ENCODE results near the gene ATRX.
"Not testable (repeated sequence)": the region's sequence is repeated elsewhere in the genome, so short reads cannot be mapped to it uniquely, and the experiment has no call there.

Gene ATRX

GRCh38 chrX:77740376-77740905 is 45.6 kb downstream of the ATRX start:
- H3K27me3 ChIP-seq (ENCODE audit: control insufficient read depth, insufficient read depth, low read length) = no peaks in the 10 kb centered on the region
- no peak overlapping the region for H3K9ac ChIP-seq
- no peak overlapping the region for H2AFZ ChIP-seq
- H3K27ac ChIP-seq = no peak overlapping the region
- no peak overlapping the region for H3K4me3 ChIP-seq (ENCODE audit: low read depth, low read length)
- H3K79me2 ChIP-seq = peaks cover 6% of the 10 kb centered on the region
- no peaks in the 10 kb centered on the region for H3K36me3 ChIP-seq (ENCODE audit: control insufficient read depth, insufficient read depth, low read length)
- no peak for TF ChIP-seq CTCF (IDR thresholded peaks at IDR 0.05)
- H3K4me1 ChIP-seq = no peaks in the 10 kb centered on the region
- no peaks in the 10 kb centered on the region for H3K9me3 ChIP-seq (ENCODE audit: control insufficient read depth, low read length)
- no peak overlapping the region for H3K4me2 ChIP-seq (ENCODE audit: low read length)

DNA sequence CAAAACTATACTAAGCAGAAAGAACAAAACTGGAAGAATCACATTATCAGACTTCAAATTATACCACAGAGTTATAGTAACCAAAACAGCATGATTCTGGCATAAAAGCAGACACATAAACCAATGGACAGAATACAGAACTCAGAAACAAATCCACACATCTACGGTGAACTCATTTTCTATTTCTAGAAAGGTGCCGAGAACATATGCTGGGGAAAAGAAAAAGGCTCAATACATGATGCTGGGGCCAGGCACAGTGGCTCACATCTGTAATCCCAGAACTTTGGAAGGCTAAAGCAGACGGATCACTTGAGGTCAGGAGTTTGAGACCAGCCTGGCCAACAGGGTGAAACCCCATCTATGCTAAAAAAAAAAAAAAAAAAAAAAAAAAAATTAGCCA is 52.7 kb downstream of the ATRX start:
- no peak overlapping the region for H3K4me3 ChIP-seq (ENCODE audit: low read depth, low read length)
- TF ChIP-seq CTCF (IDR thresholded peaks at IDR 0.05) = no peak
- no peaks in the 10 kb centered on the region for H3K9me3 ChIP-seq (ENCODE audit: control insufficient read depth, low read length)
- no peak overlapping the region for H2AFZ ChIP-seq
- no peak overlapping the region for H3K4me2 ChIP-seq (ENCODE audit: low read length)
- H3K4me1 ChIP-seq = no peaks in the 10 kb centered on the region
- no peak overlapping the region for H3K9ac ChIP-seq
- H3K27ac ChIP-seq = no peak overlapping the region
- no peaks in the 10 kb centered on the region for H3K36me3 ChIP-seq (ENCODE audit: control insufficient read depth, insufficient read depth, low read length)
- H3K27me3 ChIP-seq (ENCODE audit: control insufficient read depth, insufficient read depth, low read length) = no peaks in the 10 kb centered on the region
- H3K79me2 ChIP-seq = peaks cover 10% of the 10 kb centered on the region

DNA sequence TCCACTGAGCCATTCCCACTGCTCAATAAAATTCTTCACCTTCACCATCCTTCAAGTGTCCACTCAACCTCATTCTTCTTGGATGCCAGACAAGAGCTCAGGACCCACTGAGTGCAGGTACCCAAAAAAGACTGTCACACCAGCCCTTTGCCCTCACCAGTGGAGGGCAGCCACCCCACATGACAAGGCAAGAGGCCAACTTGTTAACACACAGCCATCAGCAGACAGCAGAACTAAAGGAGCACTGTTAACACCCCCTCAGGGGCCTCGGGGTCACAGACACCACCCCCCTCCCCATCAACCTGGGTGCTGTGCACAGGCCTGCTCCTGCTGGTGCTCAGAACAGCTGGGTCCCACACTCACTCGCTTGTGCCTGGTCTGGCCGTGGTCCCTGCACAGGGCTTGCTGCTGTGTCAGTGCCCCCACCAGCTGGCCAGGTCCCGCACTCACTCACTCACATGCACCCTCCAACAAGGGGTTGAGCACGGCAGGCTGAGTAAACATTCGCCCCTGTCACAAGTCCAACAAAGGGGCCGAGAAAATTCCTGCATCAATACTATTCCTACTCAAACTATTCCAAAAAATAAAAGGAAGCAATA is 54.1 kb downstream of the ATRX start:
- H3K36me3 ChIP-seq (ENCODE audit: control insufficient read depth, insufficient read depth, low read length) = no peaks in the 10 kb centered on the region
- H3K27ac ChIP-seq = no peak overlapping the region
- no peak overlapping the region for H3K9ac ChIP-seq
- no peaks in the 10 kb centered on the region for H3K9me3 ChIP-seq (ENCODE audit: control insufficient read depth, low read length)
- no peak overlapping the region for H3K4me3 ChIP-seq (ENCODE audit: low read depth, low read length)
- TF ChIP-seq CTCF (IDR thresholded peaks at IDR 0.05) = no peak
- no peak overlapping the region for H2AFZ ChIP-seq
- no peaks in the 10 kb centered on the region for H3K27me3 ChIP-seq (ENCODE audit: control insufficient read depth, insufficient read depth, low read length)
- H3K79me2 ChIP-seq = peaks cover 10% of the 10 kb centered on the region
- no peak overlapping the region for H3K4me2 ChIP-seq (ENCODE audit: low read length)
- H3K4me1 ChIP-seq = no peaks in the 10 kb centered on the region

DNA sequence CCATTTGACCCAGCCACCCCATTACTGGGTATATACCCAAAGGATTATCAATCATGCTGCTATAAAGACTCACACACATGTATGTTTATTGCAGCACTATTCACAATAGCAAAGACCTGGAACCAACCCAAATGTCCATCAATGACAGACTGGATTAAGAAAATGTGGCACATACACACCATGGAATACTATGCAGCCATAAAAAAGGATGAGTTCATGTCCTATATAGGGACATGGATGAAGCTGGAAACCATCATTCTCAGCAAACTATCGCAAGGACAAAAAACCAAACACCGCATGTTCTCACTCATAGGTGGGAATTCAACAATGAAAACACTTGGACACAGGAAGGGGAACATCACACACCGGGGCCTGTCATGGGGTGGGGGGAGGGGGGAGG is 59.9 kb downstream of the ATRX start:
- H3K27me3 ChIP-seq (ENCODE audit: control insufficient read depth, insufficient read depth, low read length); H3K4me3 ChIP-seq (ENCODE audit: low read depth, low read length); H3K36me3 ChIP-seq (ENCODE audit: control insufficient read depth, insufficient read depth, low read length); H3K4me1 ChIP-seq; H3K27ac ChIP-seq; H2AFZ ChIP-seq; H3K4me2 ChIP-seq (ENCODE audit: low read length); H3K9me3 ChIP-seq (ENCODE audit: control insufficient read depth, low read length); H3K9ac ChIP-seq: not testable (repeated sequence)
- peaks cover 22% of the 10 kb centered on the region for H3K79me2 ChIP-seq

DNA sequence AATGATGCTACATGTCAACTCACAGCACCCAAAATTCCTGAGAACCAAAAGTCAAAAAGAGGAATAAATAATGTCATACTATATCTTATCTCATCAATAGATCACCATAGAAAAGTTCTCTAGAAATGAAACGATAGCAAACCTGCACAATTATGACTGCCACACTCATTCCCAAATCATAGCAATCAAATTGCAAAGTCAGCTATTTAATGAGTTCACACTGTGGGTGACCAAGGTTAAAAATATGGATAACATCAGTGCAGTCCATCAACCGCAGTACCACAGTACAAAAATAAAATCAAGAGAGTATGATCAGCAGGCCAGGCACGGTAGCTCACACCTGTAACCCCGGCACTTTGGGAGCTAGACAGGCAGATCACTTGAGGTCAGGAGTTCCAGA is 62.3 kb downstream of the ATRX start:
- no peaks in the 10 kb centered on the region for H3K4me1 ChIP-seq
- TF ChIP-seq CTCF (IDR thresholded peaks at IDR 0.05) = no peak
- H3K4me2 ChIP-seq (ENCODE audit: low read length) = no peak overlapping the region
- H3K4me3 ChIP-seq (ENCODE audit: low read depth, low read length) = no peak overlapping the region
- H3K9ac ChIP-seq = no peak overlapping the region
- no peak overlapping the region for H2AFZ ChIP-seq
- no peaks in the 10 kb centered on the region for H3K36me3 ChIP-seq (ENCODE audit: control insufficient read depth, insufficient read depth, low read length)
- no peaks in the 10 kb centered on the region for H3K9me3 ChIP-seq (ENCODE audit: control insufficient read depth, low read length)
- H3K27me3 ChIP-seq (ENCODE audit: control insufficient read depth, insufficient read depth, low read length) = no peaks in the 10 kb centered on the region
- no peak overlapping the region for H3K27ac ChIP-seq
- peaks cover 27% of the 10 kb centered on the region for H3K79me2 ChIP-seq
